ENCODE data around the gene FAM107B. TPM values are rescaled to one million over a fixed set of nuclear protein-coding genes. Genes with fewer than 3 reads are reported as not detected.

FAM107B gene
- total and polyA plus RNA-seq, 2 experiments from 2014 or later = 11.0 to 17.6 TPM

- TF ChIP-seq ZNF462 (CRISPR knock-in tag; IDR thresholded peaks at IDR 0.05) (no peak), CTCF (conservative IDR thresholded peaks at IDR 0.05; ENCODE audit: low read depth in 2 of 2) (no peak), JUNB (IDR thresholded peaks at IDR 0.05; ENCODE audit: unreplicated experiment) (no peak), EZH2phosphoT487 (IDR thresholded peaks at IDR 0.05; ENCODE audit: unreplicated experiment) (no peak), ZNF331 (CRISPR knock-in tag; IDR thresholded peaks at IDR 0.05; ENCODE audit: low read depth) (no peak), CREB1 (CRISPR knock-in tag; IDR thresholded peaks at IDR 0.05; ENCODE audit: low read depth) (no peak), EZH2 (IDR thresholded peaks at IDR 0.05; ENCODE audit: low read depth, unreplicated experiment) (no peak)
Measured at GRCh38 chr10:14510346-14510745, 264.4 kb downstream of the FAM107B start (continued).

GRCh38 chr10:14508725-14509124 lies 266.0 kb downstream of the FAM107B start:
- Mint-ChIP-seq H3K36me3 (ENCODE audit: low read depth) (peaks cover 3% of the 10 kb centered on the region; the same call in 2 of the 3 replicates), H3K27me3 (ENCODE audit: insufficient read depth, low read depth, poor library complexity) (no peaks in the 10 kb centered on the region), H3K4me1 (peaks cover 5% of the 10 kb centered on the region; the same call in 2 of the 3 replicates), H3K4me3 (no peak overlapping the region), H3K27ac (no peak overlapping the region), H3K9me3 (0 out of 3 replicates have a peak, but pooled peaks cover 2% of the 10 kb centered on the region)
- DNase-seq (ENCODE audit: low spot score) (no peak), ATAC-seq (no peak)
- Histone ChIP-seq H3K36me3 (ENCODE audit: insufficient read depth) (peaks cover 15% of the 10 kb centered on the region), H3K79me2 (replicated peaks; ENCODE audit: insufficient read depth) (no peaks in the 10 kb centered on the region), H3K27me3 (ENCODE audit: insufficient read depth) (no peaks in the 10 kb centered on the region), H3K9me2 (ENCODE audit: insufficient read depth) (peaks cover 3% of the 10 kb centered on the region; the same call in 1 of the 2 replicates), H3K4me2 (no peak overlapping the region), H3K4me3 (no peak overlapping the region), H4K20me1 (replicated peaks; ENCODE audit: insufficient read depth) (no peaks in the 10 kb centered on the region), H3K27ac (ENCODE audit: low read depth) (no peak overlapping the region), H2AFZ (no peak overlapping the region), H3F3A (replicated peaks; ENCODE audit: low read depth) (no peaks in the 10 kb centered on the region), H3K4me1 (ENCODE audit: insufficient read depth) (no peaks in the 10 kb centered on the region)
- no peak for TF ChIP-seq EZH2phosphoT487 (IDR thresholded peaks at IDR 0.05; ENCODE audit: unreplicated experiment)
- TF ChIP-seq CREB1 (CRISPR knock-in tag; IDR thresholded peaks at IDR 0.05; ENCODE audit: low read depth) = no peak

Measured in GM23338 (cell line).